Measurements from ENCODE around the gene GABRG2.

Gene GABRG2

DNA sequence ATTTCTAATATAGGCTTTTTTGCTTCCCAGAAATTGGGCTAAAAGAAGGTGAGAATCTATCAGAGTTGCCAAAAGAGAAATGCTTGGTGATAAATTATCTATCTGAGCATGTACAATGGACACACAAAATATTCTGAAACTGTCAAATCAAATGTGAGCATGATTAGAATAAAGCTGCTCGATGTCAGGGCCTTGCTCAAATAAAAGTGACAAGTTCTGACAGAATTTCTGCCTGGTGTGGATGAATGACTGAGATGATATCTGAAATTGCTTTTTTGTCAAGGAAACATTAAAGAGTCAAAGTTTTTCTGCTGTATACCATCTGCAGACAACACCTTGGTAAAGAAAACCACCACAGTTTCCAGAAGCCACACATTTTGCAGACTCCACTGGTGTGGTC lies 128.8 kb downstream of the GABRG2 start:
- no peak for DNase-seq

DNA sequence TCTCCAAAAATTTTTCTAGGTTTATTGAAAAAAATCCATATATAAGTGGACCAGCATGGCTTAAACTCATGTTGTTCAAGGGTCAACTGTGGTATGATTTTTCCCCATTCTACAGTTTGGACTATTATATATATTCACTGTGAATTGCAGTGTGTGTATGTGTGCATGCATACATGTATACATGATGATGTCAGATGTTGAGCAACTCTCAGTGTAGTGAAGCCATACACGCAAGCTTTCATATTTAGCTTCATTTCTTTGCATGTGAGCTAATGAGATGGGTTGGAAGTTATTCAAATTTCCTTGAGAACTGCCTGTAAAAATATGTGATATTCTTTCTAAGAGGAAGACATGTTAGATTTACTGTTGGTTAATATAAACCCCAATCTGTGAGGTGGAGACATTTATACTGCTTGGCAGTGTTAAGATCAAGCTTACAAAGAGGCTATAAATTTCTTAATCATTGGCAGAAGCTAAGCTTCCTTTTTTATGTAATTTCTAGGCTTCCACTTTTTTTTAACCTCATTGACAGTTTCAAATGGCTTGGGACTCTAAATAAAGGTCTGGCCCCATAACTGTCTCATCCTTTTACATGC lies 134.8 kb downstream of the GABRG2 start:
- DNase-seq, result no peak

All from cerebellar nuclear complex (tissue), 1 donor.